H1 (cell line): ENCODE measurements around the gene ONECUT3. TPM values are rescaled to one million over a fixed set of nuclear protein-coding genes. Genes with fewer than 3 reads are reported as not detected.

ENCODE experiments used
- POLR2AphosphoS5 ChIP-seq: IDR thresholded peaks from 2 replicates; pipeline ENCODE4 v1.6.1; 2011; ENCODE audit warnings: low read depth, low read length
- RNF2 ChIP-seq: fragments of 200-900, 300-1000 bp; sonication (generic); IDR thresholded peaks from 2 replicates; pipeline ENCODE4 v1.7.1; 2016; ENCODE audit warnings: borderline replicate concordance, low read depth, mild to moderate bottlenecking, antibody characterized with exemption, low read length; ENCODE audit not compliant: poor library complexity, severe bottlenecking; ENCODE audit errors: missing control alignments
- SP1 ChIP-seq: IDR thresholded peaks from 2 replicates; pipeline ENCODE4 v1.6.1; 2011; ENCODE audit warnings: low read depth, low read length
- polyA plus RNA-seq, 7 experiments: library from polyadenylated mRNA; depleted of rRNA in 3 of 7; stranded (reverse) in 5 of 7; unstranded in 2 of 7; fragments of >200 nt in 5 of 7; fragments of 200-250 nt in 2 of 7; gene quantifications; 1 replicate in 5 of 7; 2 replicates in 1 of 7; 4 replicates in 1 of 7; pipeline versions ENCODE4 v1.2.1 to v1.2.3, GENCODE V29; 2011 to 2013; ENCODE audit warnings: missing spikeins in 2 of 7, mixed read lengths in 2 of 7
- total RNA-seq: library from RNA; stranded (reverse); fragmentation: NEBNext Ultra II Directional; extraction: Animal tissue kit (Norgen Biotek cat#: 25700); gene quantifications from 2 replicates; pipeline ENCODE4 v1.2.1, GENCODE V29; 2021
- TF ChIP-seq, protein P1 (sequence below): fragments of 300-600 bp; sonication (generic); IDR thresholded peaks from 2 replicates; pipeline ENCODE4 v1.7.1; 2012; ENCODE audit warnings: low read length, moderate library complexity, mild to moderate bottlenecking, inconsistent platforms; ENCODE audit not compliant: insufficient replicate concordance
- TF ChIP-seq, protein P2 (sequence below), 3 experiments: IDR thresholded peaks; 1 replicate in 2 of 3; 2 replicates in 1 of 3; pipeline versions ENCODE4 v1.5.1 to v1.6.1; 2011; ENCODE audit warnings: low read length in 3 of 3, mild to moderate bottlenecking in 3 of 3, inconsistent platforms in 2 of 3, low read depth in 1 of 3, moderate library complexity in 1 of 3; ENCODE audit not compliant: insufficient read depth in 1 of 3; ENCODE audit errors: control extremely low read depth in 1 of 3
- TF ChIP-seq, protein P3 (sequence below): IDR thresholded peaks from 2 replicates; pipeline ENCODE4 v1.6.1; 2011; ENCODE audit warnings: low read depth, mild to moderate bottlenecking, low read length; ENCODE audit not compliant: insufficient read depth

ONECUT3 gene
- total and polyA plus RNA-seq, 2 of the 8 experiments (the other 6 are each of a cell fraction or from before 2014, with no cell fraction given) = not detected

DNA sequence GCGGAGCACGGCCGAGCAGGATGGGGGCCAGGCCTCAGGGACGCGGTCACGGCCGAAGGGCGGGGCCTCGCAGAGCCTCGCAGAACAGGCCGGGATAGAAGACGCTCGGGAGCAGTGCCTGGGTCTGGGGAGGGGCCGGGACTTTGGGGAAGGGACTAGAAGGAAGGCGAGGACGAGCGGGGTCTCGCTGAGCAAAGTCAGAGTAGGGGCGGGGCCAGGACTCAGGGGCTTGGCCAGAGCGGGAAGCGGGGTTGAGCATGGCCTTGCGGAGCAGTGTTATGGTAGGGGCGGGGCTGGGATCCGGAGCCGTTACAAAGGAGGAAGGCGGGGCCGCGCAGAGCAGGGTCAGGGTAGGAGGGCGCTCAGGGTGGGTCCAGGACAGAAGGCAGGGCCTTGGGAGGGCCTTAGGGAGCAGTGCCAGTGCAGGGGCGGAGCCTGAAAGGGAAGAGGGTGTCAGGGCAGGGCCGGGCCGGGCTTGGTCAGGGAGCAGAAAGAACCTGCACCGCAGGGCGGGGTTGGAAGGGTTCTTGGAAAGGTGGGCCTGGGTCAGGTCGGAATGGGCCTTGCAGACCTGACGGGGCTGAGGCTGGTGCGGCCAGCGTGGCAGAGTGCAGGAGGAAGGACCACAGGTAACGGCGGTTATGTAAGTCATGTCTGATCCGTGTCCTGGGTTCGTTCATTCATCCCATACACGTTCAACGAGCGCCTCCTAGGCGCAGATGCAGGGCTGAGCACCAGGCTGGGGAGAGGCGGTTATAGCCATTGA is 59.3 kb downstream of the ONECUT3 start (continued):
- TF ChIP-seq, protein P1, sequence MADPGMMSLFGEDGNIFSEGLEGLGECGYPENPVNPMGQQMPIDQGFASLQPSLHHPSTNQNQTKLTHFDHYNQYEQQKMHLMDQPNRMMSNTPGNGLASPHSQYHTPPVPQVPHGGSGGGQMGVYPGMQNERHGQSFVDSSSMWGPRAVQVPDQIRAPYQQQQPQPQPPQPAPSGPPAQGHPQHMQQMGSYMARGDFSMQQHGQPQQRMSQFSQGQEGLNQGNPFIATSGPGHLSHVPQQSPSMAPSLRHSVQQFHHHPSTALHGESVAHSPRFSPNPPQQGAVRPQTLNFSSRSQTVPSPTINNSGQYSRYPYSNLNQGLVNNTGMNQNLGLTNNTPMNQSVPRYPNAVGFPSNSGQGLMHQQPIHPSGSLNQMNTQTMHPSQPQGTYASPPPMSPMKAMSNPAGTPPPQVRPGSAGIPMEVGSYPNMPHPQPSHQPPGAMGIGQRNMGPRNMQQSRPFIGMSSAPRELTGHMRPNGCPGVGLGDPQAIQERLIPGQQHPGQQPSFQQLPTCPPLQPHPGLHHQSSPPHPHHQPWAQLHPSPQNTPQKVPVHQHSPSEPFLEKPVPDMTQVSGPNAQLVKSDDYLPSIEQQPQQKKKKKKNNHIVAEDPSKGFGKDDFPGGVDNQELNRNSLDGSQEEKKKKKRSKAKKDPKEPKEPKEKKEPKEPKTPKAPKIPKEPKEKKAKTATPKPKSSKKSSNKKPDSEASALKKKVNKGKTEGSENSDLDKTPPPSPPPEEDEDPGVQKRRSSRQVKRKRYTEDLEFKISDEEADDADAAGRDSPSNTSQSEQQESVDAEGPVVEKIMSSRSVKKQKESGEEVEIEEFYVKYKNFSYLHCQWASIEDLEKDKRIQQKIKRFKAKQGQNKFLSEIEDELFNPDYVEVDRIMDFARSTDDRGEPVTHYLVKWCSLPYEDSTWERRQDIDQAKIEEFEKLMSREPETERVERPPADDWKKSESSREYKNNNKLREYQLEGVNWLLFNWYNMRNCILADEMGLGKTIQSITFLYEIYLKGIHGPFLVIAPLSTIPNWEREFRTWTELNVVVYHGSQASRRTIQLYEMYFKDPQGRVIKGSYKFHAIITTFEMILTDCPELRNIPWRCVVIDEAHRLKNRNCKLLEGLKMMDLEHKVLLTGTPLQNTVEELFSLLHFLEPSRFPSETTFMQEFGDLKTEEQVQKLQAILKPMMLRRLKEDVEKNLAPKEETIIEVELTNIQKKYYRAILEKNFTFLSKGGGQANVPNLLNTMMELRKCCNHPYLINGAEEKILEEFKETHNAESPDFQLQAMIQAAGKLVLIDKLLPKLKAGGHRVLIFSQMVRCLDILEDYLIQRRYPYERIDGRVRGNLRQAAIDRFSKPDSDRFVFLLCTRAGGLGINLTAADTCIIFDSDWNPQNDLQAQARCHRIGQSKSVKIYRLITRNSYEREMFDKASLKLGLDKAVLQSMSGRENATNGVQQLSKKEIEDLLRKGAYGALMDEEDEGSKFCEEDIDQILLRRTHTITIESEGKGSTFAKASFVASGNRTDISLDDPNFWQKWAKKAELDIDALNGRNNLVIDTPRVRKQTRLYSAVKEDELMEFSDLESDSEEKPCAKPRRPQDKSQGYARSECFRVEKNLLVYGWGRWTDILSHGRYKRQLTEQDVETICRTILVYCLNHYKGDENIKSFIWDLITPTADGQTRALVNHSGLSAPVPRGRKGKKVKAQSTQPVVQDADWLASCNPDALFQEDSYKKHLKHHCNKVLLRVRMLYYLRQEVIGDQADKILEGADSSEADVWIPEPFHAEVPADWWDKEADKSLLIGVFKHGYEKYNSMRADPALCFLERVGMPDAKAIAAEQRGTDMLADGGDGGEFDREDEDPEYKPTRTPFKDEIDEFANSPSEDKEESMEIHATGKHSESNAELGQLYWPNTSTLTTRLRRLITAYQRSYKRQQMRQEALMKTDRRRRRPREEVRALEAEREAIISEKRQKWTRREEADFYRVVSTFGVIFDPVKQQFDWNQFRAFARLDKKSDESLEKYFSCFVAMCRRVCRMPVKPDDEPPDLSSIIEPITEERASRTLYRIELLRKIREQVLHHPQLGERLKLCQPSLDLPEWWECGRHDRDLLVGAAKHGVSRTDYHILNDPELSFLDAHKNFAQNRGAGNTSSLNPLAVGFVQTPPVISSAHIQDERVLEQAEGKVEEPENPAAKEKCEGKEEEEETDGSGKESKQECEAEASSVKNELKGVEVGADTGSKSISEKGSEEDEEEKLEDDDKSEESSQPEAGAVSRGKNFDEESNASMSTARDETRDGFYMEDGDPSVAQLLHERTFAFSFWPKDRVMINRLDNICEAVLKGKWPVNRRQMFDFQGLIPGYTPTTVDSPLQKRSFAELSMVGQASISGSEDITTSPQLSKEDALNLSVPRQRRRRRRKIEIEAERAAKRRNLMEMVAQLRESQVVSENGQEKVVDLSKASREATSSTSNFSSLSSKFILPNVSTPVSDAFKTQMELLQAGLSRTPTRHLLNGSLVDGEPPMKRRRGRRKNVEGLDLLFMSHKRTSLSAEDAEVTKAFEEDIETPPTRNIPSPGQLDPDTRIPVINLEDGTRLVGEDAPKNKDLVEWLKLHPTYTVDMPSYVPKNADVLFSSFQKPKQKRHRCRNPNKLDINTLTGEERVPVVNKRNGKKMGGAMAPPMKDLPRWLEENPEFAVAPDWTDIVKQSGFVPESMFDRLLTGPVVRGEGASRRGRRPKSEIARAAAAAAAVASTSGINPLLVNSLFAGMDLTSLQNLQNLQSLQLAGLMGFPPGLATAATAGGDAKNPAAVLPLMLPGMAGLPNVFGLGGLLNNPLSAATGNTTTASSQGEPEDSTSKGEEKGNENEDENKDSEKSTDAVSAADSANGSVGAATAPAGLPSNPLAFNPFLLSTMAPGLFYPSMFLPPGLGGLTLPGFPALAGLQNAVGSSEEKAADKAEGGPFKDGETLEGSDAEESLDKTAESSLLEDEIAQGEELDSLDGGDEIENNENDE = no peak
- TF ChIP-seq RNF2 = no peak
- TF ChIP-seq POLR2AphosphoS5 = no peak; the same call in 1 of the 2 replicates
- TF ChIP-seq, protein P2, sequence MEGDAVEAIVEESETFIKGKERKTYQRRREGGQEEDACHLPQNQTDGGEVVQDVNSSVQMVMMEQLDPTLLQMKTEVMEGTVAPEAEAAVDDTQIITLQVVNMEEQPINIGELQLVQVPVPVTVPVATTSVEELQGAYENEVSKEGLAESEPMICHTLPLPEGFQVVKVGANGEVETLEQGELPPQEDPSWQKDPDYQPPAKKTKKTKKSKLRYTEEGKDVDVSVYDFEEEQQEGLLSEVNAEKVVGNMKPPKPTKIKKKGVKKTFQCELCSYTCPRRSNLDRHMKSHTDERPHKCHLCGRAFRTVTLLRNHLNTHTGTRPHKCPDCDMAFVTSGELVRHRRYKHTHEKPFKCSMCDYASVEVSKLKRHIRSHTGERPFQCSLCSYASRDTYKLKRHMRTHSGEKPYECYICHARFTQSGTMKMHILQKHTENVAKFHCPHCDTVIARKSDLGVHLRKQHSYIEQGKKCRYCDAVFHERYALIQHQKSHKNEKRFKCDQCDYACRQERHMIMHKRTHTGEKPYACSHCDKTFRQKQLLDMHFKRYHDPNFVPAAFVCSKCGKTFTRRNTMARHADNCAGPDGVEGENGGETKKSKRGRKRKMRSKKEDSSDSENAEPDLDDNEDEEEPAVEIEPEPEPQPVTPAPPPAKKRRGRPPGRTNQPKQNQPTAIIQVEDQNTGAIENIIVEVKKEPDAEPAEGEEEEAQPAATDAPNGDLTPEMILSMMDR (IDR thresholded peaks at IDR 0.05; ENCODE audit: control extremely low read depth in 1 of 3, insufficient read depth in 1 of 3, low read depth in 1 of 3, low read length in 3 of 3) = peak; percentile 80 to 93 (median 84)
- peak; percentile 44 for TF ChIP-seq SP1
- TF ChIP-seq, protein P3, sequence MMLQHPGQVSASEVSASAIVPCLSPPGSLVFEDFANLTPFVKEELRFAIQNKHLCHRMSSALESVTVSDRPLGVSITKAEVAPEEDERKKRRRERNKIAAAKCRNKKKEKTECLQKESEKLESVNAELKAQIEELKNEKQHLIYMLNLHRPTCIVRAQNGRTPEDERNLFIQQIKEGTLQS = no peak
